GM12875 (cell line): ENCODE results near the gene ATG4C.

Experiments
- H3K4me3 ChIP-seq: one replicate; pipeline ENCODE4 v1.5.1; 2011; ENCODE audit warnings: low read depth, low read length, control low read depth
- TF ChIP-seq, protein P1 (sequence below): IDR thresholded peaks from 2 replicates; pipeline ENCODE4 v1.5.1; 2011; ENCODE audit warnings: low read depth, mild to moderate bottlenecking, control low read depth, inconsistent platforms, low read length, moderate library complexity, borderline replicate concordance; ENCODE audit not compliant: insufficient read depth

ATG4C gene

DNA sequence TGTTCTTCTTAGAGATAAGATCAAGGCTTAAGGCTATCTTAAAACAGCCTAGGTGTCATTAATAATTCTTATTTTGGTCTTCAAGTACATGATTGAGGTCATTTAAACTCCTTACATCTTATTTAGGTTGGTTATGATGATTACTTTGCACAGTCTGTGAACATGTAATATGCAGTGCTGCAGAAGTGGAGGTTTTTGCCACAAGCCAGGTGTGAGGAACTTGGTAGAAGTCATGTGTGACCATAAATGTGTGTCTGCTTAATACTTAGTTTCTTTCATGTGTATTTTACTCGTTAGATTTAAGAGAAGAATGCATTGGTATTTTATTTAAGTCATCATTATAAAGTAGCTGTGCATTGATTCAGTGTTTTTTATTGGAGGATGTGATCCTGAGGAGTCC lies 10.1 kb downstream of the ATG4C start:
- no peak overlapping the region for H3K4me3 ChIP-seq

DNA sequence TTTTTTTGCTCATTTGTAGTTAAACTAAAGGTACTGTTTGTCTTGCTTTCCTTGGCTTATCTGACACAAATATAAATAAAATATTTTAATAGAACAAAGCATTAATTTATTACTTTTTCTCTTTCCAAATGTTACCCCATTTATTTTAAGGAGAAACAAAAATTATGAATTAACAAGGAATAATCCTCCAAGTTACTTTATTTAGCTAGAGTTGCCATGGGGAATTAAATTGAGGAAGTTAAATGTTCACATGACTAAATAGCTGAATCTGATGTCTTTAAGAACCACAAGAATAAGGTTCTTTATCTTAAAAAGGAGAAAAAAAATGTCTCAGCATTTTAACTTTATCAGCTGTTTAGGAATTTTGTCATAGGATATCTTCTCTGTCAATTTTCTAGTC lies 12.3 kb downstream of the ATG4C start:
- TF ChIP-seq, protein P1, sequence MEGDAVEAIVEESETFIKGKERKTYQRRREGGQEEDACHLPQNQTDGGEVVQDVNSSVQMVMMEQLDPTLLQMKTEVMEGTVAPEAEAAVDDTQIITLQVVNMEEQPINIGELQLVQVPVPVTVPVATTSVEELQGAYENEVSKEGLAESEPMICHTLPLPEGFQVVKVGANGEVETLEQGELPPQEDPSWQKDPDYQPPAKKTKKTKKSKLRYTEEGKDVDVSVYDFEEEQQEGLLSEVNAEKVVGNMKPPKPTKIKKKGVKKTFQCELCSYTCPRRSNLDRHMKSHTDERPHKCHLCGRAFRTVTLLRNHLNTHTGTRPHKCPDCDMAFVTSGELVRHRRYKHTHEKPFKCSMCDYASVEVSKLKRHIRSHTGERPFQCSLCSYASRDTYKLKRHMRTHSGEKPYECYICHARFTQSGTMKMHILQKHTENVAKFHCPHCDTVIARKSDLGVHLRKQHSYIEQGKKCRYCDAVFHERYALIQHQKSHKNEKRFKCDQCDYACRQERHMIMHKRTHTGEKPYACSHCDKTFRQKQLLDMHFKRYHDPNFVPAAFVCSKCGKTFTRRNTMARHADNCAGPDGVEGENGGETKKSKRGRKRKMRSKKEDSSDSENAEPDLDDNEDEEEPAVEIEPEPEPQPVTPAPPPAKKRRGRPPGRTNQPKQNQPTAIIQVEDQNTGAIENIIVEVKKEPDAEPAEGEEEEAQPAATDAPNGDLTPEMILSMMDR, result no peak
- H3K4me3 ChIP-seq, result no peak overlapping the region

More for the DNA sequence above, 10.1 kb downstream of the ATG4C start:
- TF ChIP-seq, protein P1, result no peak

DNA sequence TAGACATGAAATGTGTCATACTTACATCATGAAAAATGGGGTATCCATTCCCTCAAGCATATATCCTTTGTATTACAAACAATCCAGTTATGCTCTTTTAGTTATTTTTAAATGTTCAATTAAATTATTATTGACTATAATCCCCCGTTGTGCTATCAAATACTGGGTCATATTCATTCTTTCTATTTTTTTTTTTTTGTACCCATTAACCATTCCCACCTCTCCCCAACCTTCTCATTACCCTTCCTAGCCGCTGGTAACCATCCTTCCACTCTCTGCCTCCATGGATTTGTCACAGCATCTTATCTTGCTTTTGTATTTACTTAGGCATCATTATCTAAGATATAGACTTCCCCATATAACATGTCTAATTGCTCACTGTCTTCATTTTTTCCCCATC lies 15.8 kb downstream of the ATG4C start:
- TF ChIP-seq, protein P1, result no peak

DNA sequence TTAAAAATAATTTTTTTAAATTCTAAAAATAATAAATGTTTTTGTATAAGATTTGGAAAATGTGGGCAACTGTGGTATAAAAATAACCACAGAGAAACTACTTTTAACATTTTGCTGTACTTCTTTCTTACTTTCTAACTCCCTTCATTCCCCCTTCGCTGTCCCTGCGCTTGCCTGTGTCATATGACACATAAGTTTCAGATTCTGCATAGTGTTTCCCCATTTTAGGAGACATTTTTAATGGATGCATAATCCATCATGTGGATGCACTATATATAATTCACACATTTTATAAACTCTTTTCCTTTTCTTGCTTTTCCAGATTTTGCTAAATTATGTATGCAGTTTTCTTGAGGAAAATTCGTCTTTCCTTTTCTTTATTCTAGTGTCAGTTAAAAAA lies 16.3 kb downstream of the ATG4C start:
- no peak overlapping the region for H3K4me3 ChIP-seq
- TF ChIP-seq, protein P1, result no peak

More for the DNA sequence above, 15.8 kb downstream of the ATG4C start:
- H3K4me3 ChIP-seq, result no peak overlapping the region

DNA sequence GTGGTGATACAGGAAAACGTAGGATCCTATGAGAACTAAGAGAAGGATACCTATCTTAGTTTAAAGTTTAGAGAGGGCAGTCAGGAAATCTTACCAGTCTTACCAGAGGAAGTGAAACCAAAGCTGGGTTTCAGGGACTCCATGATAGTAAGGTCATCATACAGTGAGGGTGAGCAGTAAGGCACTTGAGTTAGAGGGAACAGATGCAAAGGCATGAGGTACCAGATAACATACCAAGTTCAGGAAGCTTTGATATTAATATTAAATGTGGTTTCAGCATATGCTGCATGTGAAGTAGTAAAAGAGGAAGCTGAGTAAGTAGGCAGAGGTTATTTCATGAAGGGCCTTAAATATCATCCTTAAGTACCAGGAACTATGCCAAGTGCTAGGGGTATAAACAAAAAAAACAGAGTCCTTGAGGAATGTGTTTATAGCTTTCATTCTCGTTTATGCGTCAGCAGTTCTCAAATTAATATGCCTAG lies 16.9 kb downstream of the ATG4C start:
- no peak overlapping the region for H3K4me3 ChIP-seq
- TF ChIP-seq, protein P1, result no peak

DNA sequence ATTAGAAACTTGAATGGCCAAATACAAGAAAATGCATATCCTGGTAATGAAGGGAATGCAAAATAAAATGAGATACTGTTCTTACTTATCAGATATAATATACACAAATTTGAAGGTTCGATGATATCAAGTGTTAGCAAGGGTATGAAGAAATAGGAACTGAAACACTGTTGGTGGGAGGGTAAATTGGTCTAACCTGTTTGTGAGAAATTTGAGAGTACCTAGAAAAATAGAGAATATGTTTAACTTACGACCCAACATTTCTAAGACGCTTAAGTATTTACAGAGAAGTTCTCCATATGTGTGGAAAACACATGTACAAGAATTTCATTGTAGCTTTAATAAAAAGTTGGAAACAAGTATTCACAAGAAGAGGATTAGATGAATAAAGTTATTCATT lies 25.9 kb downstream of the ATG4C start:
- TF ChIP-seq, protein P1, result no peak
- no peak overlapping the region for H3K4me3 ChIP-seq

DNA sequence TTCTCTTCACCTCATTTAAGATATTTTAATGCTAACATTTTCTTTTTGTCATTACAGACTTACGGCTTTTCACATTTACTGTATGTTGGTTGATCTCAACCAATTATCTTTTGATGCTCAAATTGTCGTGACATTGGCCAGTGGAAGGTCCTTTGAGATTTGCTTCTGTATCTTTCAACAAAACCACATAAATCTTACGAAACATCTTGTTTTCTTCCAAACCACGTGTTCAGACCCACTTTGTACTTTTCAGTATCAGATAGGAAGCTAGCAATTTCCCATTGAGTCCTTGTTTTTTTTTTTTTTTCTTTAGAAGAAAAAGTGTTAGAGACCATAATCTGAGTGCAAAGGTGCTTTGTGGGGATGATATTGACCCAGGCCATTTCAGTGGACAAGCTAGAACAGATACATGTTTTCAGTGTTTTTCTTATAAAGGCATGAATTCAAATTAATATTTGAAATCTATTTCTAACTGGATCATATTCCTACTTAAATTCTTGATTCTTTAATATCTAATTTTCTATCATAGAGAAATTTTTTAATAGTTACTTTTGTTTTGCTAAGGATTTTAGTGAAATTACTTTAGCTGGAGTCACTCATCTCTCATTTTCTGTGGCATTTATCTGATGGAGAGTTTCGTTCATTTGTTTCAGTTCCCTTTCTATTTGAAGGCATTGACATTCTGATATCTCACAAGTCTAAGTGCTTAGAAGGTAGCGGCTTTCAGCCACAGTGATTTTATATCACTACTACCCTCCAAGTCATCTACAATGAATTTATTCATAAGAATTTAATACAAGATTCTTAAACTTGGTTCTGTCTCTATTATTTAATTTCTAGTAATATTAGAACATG lies 26.7 kb downstream of the ATG4C start:
- TF ChIP-seq, protein P1, result no peak
- no peak overlapping the region for H3K4me3 ChIP-seq
